Stimulated activated CD4-positive, alpha-beta T cell treated with anti-CD3 and anti-CD28 coated beads, Interleukin-4, amount 100 ng/mL, for 4 hours (primary cell): ENCODE results near the gene TMEM225B.
"Not testable (repeated sequence)": the region's sequence is repeated elsewhere in the genome, so short reads cannot be mapped to it uniquely, and the experiment has no call there.

ENCODE experiments used
- DNase-seq, 2 experiments: peaks; one replicate each; pipeline ENCODE4 v3.0.0-alpha.2; 2020

The TMEM225B gene

GRCh38 chr7:99624484-99624883, 26.4 kb downstream of the TMEM225B start:
- peak; percentile 43 to 66 for DNase-seq

GRCh38 chr7:99625321-99625720, 27.3 kb downstream of the TMEM225B start:
- DNase-seq = no peak

DNA sequence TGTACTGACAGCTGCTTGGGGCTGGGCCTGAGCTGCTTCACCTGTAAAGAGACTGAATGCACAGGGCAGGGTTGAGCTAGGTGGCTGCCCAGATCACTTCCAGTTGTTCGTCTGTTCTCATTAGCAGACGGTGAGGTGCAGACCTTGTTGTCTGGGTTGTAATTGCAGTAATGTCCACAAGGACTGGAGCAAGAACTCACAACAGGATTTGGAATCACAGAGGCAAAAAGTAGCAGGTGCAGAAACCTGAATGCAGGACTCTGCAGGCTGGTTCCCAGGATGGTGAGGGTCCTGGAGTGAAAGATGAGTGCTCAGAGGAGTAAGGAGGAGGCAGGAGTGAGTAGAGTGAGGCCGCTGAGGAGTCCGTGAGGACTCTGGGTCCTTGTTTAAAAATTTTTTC, 27.9 kb downstream of the TMEM225B start:
- no peak for DNase-seq

DNA sequence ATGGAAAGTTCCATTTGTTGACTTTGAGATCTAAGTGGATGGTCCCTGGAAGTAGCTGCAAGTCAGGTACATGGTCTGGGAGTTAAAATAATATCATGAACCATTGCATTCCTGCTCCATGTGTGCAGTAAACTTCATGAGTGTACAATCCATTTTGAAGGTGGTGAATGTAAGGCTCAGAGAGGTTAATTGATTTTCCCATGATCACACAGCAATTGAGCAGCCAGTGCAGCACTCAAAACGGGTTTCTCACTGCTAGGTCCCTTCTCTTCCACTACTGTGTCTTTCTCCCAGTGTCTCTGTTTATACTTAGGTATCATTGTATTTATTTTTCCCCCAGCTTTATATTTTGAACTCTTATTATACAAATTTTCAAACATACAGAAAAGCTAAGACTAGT, 28.6 kb downstream of the TMEM225B start:
- no peak for DNase-seq

DNA sequence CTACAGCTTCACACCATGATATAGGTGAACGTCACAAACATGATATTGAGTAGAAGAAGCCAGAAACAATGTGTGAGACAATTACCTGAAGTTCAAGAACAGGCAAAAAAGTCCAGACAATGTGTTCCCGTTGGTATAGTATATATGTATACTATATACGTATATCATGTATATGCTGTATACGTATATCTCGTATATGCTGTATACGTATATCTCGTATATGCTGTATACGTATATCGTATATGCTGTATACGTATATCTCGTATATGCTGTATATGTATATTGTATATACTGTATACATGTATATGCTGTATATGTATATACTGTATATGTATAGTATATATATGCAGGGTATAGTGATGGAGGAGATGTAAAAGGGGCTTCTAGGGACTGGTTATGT, 29.4 kb downstream of the TMEM225B start:
- no peak for DNase-seq

DNA sequence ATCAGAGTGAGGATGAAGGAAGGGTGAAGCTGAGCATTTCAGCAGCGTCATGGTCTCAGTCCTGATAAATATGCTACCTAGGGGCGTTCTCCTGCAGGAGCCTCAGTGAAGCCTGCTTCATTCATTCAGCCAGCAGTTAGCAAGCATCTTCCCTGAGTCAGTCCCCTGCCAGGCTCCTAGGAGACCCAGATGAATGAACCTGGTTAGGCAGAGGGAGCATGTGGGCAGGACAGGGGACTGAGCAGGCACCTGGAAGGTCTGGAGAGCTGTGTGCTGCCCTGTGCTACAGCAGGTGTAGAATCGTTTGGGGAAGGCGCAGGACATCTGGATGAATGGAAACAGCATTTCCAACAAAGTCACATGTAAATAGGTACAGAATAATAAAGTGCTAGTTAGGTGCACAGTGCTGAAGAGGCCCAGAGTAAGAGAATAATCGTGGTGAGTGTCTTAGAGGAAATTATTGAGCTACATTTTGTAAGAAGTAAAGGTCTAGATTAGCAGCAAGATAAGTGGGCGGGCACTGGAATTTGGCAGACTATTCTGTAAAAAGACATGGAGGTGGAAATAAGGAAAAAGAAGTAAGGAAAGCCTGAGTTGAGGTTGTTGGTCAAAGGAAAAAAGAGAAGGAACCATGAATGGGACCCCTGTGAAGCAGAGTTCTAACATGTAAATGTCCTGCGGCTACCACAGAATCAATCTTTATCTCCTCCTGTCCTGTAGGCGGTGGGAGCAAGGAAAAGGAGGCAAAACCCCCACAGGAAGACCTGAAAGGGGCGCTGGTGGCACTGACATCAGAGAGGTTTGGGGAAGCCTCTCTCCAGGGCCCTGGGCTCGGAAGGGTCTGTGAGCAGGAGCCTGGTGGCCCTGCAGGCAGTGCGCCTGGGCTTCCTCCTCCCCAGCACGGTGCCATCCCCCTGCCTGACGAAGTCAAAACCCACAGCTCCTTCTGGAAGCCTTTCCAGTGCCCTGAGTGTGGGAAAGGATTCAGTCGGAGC, 30.7 kb downstream of the TMEM225B start:
- DNase-seq = no peak

DNA sequence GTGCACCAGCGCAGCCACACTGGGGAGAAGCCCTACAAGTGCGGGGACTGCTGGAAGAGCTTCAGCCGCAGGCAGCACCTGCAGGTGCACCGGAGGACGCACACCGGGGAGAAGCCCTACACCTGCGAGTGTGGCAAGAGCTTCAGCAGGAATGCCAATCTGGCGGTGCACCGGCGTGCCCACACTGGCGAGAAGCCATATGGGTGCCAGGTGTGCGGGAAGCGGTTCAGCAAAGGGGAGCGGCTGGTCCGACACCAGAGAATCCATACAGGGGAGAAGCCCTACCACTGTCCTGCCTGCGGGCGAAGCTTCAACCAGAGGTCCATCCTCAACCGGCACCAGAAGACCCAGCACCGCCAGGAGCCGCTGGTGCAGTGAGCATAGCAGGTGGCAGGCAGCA, 31.6 kb downstream of the TMEM225B start:
- no peak for DNase-seq

GRCh38 chr7:99631295-99632109, 33.4 kb downstream of the TMEM225B start:
- DNase-seq = no peak

DNA sequence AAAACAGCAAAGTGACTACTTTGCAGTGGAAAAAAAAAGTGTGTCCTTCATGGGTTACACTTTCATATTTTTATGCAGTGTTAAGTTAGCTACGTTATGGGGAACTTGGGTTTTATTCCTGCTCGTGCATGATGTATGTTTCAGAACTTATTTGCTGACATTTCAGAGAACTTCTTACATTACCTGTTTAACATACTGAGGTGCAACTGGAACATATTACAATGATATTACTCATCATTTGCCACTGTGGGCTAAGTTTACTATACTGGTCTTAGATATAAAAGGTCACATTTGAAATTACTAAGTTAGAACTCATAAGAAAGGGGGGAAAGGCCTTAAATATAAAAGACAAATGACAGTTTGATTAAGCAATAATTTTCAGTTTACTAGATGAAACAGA, 39.3 kb downstream of the TMEM225B start:
- not testable (repeated sequence) for DNase-seq

DNA sequence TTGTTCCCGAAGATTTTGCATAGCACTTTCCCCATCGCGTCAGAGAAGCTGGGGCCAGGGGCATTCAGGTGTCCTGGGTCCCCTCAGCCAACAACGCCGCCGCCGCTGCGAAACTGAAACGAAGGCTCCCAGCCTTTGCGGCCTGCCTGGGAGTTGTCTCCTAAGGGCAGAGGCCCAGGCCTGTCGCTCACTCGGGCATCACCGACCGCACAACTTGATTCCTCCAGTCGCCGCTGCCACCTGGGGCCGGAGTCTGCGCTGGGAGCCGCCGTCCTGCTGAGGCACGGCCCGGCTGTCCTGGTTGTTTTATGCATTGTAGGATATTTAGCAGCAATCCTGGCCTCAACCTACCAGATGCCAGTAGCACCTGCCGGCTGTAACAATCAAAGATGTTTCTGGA, 40.7 kb downstream of the TMEM225B start:
- no peak for DNase-seq

DNA sequence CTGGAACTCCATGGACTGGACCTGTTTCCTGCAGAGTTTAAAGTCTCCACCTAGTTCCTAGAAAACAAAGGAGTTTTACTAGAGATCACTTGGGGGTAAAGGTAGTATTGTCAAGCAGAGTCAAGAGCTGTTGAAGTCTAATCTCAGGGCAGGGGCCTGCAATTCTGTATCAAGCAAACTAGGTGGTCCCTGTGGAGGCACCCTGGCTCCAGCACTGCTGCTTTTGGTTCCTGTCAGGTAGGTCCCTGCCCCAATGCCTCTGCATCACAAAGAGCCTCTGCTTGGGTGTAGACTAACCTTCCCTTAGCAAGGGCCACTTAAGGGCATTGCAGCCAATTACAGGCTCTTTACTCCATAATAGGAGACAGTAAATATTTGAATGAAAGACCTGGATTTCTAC, 41.2 kb downstream of the TMEM225B start:
- DNase-seq = no peak

- DNase-seq = no peak
Measured at GRCh38 chr7:99642027-99642426, 44.0 kb downstream of the TMEM225B start.

DNA sequence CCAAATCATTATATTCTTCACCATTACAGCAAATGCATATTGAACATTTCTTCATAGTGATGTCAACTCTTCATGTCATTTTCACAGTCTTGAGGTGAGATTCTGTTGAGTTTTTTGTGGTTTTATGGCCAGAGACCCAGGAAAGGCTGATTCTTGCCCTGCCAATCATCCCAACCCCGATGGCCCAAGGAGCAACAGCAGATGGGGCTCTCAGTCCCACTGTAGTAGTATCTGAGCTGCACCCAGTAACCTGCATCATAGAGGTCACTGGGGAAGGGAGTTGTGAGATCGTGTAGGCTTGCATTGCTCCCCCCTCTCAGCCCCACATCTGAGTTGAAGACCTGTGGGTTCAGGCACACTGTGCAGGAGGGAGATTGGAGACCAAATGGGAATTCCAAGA, 45.4 kb downstream of the TMEM225B start:
- DNase-seq = no peak

- DNase-seq = no peak
Measured at GRCh38 chr7:99644431-99644830, 46.4 kb downstream of the TMEM225B start.

GRCh38 chr7:99645590-99645989, 47.5 kb downstream of the TMEM225B start:
- DNase-seq = no peak

DNA sequence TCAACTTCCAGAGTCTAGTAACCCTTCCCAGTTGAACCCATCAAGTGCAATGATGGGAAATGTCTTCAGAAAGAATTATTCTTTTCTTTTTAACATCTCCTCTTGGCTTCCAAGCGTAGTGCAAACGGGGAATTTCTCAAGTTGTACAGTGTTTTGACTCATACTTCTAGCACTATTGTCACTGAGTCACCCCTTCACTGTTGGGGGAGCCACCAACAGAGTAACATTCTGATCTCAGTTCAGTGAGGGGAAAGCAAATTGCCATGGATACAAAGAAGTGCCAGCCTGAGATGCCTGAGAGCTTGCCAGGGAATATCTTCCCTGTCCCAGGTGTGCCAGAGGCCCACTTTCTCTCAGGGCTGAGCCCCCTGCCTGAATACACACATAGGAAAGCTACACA, 50.8 kb downstream of the TMEM225B start:
- no peak for DNase-seq

GRCh38 chr7:99651290-99651689, 53.2 kb downstream of the TMEM225B start:
- no peak for DNase-seq

DNA sequence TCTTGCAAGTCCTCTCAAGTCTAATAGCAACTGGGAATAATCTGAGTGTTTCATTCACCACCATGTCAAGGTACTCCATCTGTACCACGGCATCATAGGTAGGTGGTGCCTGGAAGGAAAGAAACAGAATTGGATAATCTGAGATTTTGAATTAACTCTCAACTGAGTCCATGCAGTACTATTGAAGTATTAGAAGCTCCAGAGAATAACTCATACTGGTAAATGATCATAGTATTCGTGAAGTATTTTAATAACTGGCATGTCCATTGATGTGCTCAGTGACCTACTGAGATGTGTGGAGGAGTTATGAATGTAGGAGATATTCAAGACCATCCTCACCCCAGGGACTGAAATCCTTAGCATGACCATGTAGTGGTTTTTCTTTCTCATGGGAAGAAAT, 54.6 kb downstream of the TMEM225B start:
- DNase-seq = no peak

GRCh38 chr7:99653269-99653668, 55.2 kb downstream of the TMEM225B start:
- DNase-seq = not testable (repeated sequence)

GRCh38 chr7:99653754-99654153, 55.7 kb downstream of the TMEM225B start:
- no peak for DNase-seq

GRCh38 chr7:99654626-99655025, 56.6 kb downstream of the TMEM225B start:
- not testable (repeated sequence) for DNase-seq

GRCh38 chr7:99657879-99658278, 59.8 kb downstream of the TMEM225B start:
- DNase-seq = not testable (repeated sequence)
